ENCODE data around the gene GMPS.

GRCh38 chr3:155917781-155918180, 47.3 kb downstream of the GMPS start:
- no peak for TF ChIP-seq CTCF (conservative IDR thresholded peaks at IDR 0.05; ENCODE audit: low read depth, low read length)
- TF ChIP-seq POLR2A (IDR thresholded peaks at IDR 0.05; ENCODE audit: low read depth, low read length), result no peak
- TF ChIP-seq MAFK (IDR thresholded peaks at IDR 0.05; ENCODE audit: low read depth, low read length), result no peak
- no peak for TF ChIP-seq SMC3 (IDR thresholded peaks at IDR 0.05; ENCODE audit: low read depth, low read length)
- TF ChIP-seq BHLHE40 (IDR thresholded peaks at IDR 0.05; ENCODE audit: low read depth, low read length), result no peak
- TF ChIP-seq CHD1 (IDR thresholded peaks at IDR 0.05; ENCODE audit: low read depth, low read length), result no peak
- no peak for TF ChIP-seq USF2 (IDR thresholded peaks at IDR 0.05; ENCODE audit: low read depth, low read length)
- TF ChIP-seq RAD21 (IDR thresholded peaks at IDR 0.05; ENCODE audit: low read length), result no peak
- TF ChIP-seq RCOR1 (IDR thresholded peaks at IDR 0.05; ENCODE audit: insufficient replicate concordance, low read length), result no peak
